ELR (cell line): Measurements from ENCODE around the gene WDR53.
"Not testable (repeated sequence)": the region's sequence is repeated elsewhere in the genome, so short reads cannot be mapped to it uniquely, and the experiment has no call there.

Source experiments
- DNase-seq: peaks from one replicate; pipeline ENCODE4 v3.0.0-alpha.2; 2015; ENCODE audit warnings: low read depth

WDR53 gene

GRCh38 chr3:196558476-196558875, 9.9 kb downstream of the WDR53 start:
- DNase-seq: no peak

GRCh38 chr3:196557236-196557635, 11.1 kb downstream of the WDR53 start:
- no peak for DNase-seq

GRCh38 chr3:196555295-196555694, 13.1 kb downstream of the WDR53 start:
- no peak for DNase-seq

GRCh38 chr3:196554205-196554604, 14.1 kb downstream of the WDR53 start:
- DNase-seq: no peak

GRCh38 chr3:196553551-196553950, 14.8 kb downstream of the WDR53 start:
- no peak for DNase-seq

GRCh38 chr3:196552253-196552652, 16.1 kb downstream of the WDR53 start:
- no peak for DNase-seq

- not testable (repeated sequence) for DNase-seq
These were observed 18.2 kb downstream of the WDR53 start for GRCh38 chr3:196550172-196550571.

GRCh38 chr3:196549312-196549711, 19.0 kb downstream of the WDR53 start:
- not testable (repeated sequence) for DNase-seq

- no peak for DNase-seq
These were observed 21.3 kb downstream of the WDR53 start for GRCh38 chr3:196547067-196547466.

GRCh38 chr3:196546537-196546936, 21.8 kb downstream of the WDR53 start:
- DNase-seq: no peak

GRCh38 chr3:196544491-196544992, 23.8 kb downstream of the WDR53 start:
- no peak for DNase-seq

GRCh38 chr3:196541684-196542445, 26.5 kb downstream of the WDR53 start:
- no peak for DNase-seq

- DNase-seq: peak; percentile 52
These were observed 30.9 kb downstream of the WDR53 start for GRCh38 chr3:196537319-196537984.

- no peak for DNase-seq
These were observed 35.1 kb downstream of the WDR53 start for GRCh38 chr3:196533260-196533681.

- no peak for DNase-seq
These were observed 36.9 kb downstream of the WDR53 start for GRCh38 chr3:196531418-196531817.

GRCh38 chr3:196528639-196529233, 39.6 kb downstream of the WDR53 start:
- peak; percentile 84 for DNase-seq

- DNase-seq: no peak
These were observed 43.2 kb downstream of the WDR53 start for GRCh38 chr3:196525141-196525540.

- peak; percentile 43 for DNase-seq
These were observed 43.8 kb downstream of the WDR53 start for GRCh38 chr3:196524527-196524926.

- no peak for DNase-seq
These were observed 44.5 kb downstream of the WDR53 start for GRCh38 chr3:196523841-196524240.

GRCh38 chr3:196521291-196521690, 47.1 kb downstream of the WDR53 start:
- DNase-seq: not testable (repeated sequence)

GRCh38 chr3:196519718-196520082, 48.7 kb downstream of the WDR53 start:
- DNase-seq: no peak

- DNase-seq: peak; percentile 93
These were observed 49.2 kb downstream of the WDR53 start for GRCh38 chr3:196518966-196519717.
